Islet precursor cell (in vitro differentiated cells): ENCODE measurements around the gene RAB27A.
"Not testable (repeated sequence)": the region's sequence is repeated elsewhere in the genome, so short reads cannot be mapped to it uniquely, and the experiment has no call there.

Experiments
- DNase-seq: peaks from one replicate; pipeline ENCODE4 v3.0.0-alpha.2; 2018

RAB27A gene

DNA sequence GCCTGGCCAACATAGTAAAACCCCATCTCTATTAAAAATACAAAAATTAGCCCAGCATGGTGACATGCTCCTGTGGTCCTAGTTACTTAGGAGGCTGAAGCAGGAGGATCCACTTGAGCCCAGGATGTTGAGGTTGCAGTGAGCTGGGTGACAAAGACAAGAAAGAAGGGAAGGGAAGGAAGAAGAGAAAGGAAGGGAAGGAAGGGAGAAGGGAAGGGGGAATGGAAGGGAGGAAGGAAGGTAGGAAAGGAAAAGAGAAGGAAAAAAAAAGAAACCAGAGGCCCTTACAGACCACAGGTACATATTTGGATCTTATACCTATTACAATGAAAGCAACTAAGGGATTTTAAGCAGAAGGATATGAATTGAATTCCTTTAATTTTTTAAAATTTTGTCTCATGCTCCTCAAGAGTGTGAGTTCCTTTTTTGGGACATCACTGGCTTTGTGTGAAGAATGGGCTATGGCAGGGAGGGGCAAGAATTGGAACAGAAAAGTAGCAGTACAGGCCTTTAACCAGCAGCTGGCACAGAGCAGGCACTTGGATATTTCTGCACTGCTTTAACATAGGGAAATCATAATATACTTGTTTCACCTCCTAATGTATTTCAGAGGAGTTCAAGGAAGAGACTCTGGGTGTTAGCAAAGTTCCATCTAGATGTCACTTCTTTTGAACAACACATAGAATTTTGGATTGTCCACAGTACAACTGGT lies 7.9 kb downstream of the RAB27A start:
- DNase-seq, result no peak

- DNase-seq, result not testable (repeated sequence)
These were observed 9.0 kb downstream of the RAB27A start for GRCh38 chr15:55280589-55280988.

DNA sequence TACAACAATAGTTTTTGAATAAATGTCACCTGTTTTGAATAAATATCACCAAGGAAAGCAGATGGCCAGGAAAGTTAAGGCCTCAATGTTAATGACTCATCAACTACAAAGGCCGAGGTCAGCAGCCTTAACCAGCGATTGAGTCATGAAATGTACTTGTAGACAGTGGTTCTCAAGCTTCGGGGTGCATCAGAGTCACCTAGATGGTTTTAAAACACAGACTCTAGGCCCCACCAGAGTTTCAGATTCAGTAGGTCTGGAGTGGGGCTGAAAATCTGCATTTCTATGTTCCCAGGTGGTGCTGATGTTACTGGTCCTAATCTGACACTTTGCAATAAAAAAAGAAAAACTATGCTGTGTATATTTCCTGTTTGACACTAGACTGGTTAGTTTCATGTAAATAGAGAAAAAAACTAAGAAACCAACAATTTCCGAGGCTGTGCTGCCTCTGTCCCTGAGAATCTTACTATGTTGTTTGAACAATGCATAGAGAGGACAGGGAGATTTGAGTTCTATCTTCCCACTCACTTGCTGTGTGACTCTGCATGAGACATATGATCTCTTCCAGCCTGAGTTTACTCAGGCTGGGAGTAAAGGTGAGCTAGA lies 9.8 kb downstream of the RAB27A start:
- DNase-seq, result peak; percentile 67

DNA sequence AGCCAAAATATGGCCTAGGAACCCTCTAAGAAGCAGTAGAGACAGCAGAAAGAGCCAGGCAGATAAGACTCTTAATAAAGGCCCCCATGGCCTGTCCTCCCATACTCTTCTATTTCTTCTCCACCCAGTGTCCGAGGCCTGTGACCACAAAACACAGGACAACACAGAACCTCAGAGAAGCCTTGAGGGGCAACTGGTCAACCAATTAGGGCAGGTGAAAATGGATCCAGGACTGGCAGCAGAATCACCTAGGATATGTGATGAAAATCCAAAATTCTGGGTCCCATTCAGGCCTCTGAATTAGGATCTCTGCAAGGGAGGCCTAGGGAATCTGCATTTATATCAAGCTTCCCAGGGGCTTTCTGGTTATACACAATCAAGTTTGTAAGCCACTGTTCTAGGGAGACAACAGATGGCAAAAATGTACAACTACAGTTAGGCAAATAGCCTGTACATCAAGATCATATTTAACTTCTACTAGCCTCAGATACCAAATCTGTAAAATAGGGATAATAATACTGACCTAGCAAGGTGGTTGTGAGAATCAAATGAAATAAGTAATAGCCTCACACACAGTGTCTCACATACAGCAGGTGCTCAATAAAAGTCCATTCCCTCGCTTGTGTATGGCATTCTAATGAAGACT lies 10.4 kb downstream of the RAB27A start:
- DNase-seq, result no peak

- DNase-seq, result no peak
These were observed 11.9 kb downstream of the RAB27A start for GRCh38 chr15:55277715-55278114.

DNA sequence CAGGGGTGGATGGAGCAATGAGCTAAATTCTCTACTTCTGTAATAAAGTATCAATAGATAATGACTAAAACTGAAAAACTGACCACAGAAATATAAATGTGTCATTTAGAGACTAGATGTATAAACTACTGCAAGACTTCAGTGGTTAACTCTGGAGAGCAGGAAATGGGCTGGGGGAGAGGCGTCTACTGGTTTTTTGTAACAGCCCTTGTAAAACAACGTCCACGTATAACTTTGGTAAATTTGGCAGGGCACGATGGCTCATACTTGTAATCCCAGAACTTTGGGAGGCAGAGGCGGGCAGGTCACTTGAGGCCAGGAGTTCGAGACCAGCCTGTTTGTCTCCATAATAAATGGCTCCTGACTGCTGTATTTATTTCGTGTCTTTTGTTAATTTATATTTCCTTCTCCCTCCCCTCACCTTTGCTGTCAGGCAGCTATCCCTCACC lies 12.5 kb downstream of the RAB27A start:
- DNase-seq, result no peak

DNA sequence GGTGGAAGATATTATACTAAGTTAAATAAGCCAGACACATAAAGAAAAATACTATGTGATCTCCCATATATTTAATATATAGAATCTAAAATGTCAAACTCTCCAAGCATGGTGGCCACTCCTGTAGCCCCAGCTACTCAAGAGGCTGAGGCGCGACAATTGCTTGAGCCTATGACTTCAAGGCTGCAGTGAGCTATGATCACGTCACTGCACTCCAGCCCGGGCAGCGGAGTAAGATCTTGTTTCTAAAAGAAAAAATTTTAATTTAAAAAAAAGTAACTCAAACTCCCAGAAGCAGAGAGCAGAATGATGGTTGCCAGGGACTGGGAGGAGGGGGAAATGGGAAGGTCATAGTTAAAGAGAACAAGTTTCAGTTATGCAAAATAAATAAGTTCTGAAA lies 13.3 kb downstream of the RAB27A start:
- DNase-seq, result no peak

DNA sequence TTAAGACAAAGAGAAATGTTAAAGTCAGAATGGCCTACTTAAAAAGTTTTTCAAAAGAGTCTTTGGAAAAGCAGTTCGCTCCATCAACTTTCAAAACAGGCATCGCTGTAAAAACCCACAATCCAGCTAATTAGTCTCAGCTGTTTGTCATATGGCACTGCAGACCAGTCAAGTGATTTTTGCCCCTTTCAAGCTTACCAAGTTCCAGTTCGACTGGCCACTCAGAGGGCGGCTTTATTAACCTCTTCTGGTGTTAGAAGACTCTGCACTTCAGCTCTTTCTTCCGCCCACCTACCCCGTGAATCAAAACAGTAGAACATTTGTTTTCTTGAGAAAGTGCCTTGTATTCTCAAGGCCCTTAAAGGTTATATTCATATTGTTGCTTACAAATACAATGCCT lies 19.3 kb downstream of the RAB27A start:
- no peak for DNase-seq

GRCh38 chr15:55268176-55268695 lies 21.4 kb downstream of the RAB27A start:
- no peak for DNase-seq

DNA sequence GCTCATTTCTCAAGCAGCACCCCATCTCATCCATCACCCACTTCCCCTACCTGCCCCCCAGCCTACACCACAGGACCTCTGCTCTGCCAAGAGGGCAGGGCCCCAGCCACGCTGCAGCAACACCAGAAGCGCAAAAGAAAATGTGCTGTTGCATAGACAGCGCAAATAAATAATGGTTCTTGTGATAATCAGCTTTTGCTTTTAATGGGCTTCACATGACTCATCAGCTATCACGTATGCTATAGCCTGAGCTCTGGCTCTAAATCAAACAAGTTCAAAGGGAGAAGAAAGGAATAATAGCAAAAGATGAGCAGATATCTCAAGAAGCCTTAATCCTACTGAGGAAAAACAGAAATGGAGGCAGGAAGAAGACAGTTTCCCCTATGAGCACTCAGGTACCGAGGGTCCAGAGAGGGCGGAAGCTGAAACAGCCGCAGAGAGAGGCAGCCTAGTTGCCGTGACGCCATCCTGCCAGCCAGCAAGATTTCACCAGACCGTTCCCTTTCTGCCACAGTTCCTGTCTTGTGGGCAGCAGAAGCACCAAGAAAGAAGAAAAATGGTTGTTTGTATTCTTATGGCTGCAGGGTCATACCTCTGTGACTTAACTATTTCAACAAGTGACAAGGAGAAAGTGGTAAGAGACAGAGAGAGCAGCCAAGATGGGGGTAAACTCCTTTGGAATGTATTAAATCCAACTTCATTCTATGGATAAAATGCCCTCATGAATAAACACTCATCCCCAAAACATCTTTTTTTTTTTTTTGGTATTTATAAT lies 22.0 kb downstream of the RAB27A start:
- no peak for DNase-seq

GRCh38 chr15:55266547-55266946 lies 23.1 kb downstream of the RAB27A start:
- DNase-seq, result no peak

DNA sequence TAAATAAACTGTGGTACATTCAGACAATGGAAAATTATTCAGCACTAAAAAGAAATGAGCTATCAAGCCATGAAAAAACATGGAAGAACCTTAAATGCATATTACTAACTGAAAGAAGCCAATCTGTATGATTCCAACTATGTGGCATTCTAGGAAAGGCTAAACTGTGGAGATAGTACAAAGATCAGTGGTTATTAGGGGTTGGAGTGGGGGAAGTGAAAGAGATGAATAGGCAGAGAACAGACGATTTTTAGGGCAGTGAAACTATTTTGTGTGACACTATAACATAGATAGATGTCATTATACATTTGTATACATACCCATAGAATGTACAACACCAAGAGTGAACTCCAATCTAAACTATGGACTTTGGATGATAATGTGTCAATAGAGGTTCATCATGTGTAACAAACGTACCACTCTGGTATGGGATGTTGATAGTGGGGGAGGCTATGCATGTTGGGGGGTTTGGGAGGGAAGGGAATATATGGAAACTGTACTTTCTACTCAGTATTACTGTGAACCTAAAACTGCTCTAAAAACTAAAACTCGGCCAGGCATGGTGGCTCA lies 29.0 kb downstream of the RAB27A start:
- no peak for DNase-seq

DNA sequence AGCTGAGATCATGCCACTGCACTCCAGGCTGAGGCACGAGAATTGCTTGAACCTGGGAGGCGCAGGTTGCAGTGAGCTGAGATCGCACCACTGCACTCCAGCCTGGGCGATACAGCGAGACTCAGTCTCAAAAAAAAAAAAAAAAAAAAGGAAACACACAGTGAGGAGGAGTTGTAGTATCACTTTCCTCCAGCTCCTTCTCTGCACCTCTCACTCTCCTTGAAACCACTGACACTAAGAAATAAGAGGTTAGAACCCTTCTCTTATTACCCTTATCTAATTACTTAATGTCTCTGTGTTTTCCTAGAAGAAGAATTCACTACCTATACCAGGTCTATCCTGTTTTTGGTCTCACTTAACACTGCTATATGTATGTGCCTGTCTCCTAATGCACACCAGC lies 31.7 kb downstream of the RAB27A start:
- no peak for DNase-seq

GRCh38 chr15:55257012-55257670 lies 32.5 kb downstream of the RAB27A start:
- DNase-seq, result no peak

- no peak for DNase-seq
These were observed 33.2 kb downstream of the RAB27A start for GRCh38 chr15:55256281-55257011.

DNA sequence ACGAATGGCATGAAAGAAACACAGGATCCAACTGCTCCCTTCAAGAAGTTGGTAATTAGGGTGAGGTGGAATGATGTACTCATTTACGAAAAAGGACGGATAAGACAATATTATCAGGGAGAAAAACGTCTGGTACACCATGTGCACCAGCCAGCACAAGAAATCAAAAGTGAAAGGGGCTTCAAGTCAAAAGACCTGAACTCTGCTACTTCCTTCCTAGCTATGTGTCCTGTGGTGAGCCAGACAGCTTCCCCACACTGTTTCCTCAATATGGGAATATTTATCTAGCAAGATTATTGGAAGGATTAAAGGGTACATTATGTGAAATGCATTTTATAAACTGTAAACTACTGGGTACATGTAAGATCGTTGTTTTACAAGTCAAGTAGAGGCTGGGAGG lies 33.9 kb downstream of the RAB27A start:
- no peak for DNase-seq

DNA sequence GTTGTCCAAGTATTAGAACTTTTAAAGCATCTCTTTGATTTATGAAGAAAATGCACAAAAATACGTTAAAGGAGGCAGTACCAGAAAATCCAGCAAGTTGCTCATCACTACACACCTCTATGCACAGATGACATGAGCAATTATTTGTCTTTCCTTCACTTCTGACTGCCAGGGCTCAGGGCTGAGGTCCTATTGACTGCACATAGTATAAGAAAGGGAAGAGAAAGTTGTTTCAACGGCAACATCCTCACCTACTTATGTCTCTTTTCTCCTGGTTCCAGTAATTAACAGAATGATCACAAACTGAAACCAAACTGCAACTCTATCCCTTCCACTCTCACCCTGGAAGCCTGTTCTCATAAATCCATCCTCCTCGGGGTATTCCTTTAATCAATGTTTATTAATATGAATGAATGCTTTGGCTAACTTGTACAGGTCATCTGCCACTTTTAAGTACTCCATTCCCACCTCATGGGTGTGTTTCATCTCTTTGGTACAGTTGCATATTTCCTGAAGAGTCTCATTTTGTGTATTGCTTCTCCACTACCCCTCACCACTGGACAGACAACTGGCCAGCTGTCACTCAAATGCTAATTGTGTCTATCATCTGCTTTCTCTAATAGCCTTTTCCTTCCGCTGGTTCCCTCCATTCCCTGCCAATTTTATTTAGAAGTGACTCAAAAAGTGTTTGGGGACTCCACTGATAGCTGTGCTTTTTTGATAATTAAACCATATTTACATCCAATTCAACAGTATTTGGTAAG lies 34.5 kb downstream of the RAB27A start:
- DNase-seq, result no peak

DNA sequence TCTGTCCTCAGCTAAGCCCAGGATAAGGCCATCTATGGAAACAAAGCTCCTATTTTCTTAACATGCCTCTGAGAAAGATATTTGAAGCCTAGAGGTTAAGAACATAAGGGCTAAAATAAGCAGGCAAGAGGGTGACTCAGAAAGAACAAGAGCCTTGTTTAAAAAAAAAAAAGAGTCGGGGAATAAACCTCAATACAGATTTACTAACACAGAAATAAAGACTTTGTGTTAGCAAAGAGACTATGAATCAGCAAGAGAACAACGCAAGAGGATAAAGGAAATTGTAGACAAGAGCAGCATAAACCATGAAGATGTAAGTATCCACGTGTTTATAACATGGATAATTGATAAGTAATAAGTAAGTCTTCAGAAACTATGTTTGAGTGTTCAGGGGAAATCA lies 36.0 kb downstream of the RAB27A start:
- DNase-seq, result no peak

DNA sequence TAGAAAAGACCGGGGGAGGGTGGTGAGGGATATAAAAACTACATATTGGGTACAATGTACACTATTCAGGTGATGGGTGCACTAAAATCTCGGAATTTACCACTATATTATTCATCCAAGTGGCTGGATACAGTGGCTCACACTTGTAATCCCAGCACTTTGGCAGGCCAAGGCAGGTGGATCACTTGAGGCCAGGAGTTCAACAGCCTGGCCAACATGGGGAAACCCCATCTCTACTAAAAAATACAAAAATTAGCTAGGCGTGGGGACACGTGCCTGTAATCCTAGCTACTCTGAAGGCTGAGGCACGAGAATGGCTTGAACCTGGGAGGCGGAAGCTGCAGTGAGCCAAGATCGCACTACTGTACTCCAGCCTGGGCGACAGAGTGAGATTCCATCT lies 37.4 kb downstream of the RAB27A start:
- not testable (repeated sequence) for DNase-seq

DNA sequence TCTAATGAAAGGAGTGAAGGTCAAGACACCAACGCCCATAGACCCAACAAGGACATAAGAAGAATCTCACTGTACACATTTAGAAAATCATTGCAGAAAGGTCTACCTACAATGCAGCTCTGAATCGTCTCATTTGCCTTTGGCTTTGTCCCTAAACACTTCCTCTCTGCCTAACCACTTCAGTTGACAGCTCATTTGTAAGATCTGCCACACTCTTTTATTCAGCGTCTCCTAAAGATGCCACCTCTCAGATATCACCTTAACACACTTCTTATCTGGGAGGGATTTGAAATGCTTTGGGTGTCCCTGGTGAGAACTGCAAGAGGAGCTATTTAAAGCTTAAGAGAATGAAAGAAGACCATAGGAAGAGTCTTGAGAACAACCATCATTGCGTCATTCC lies 38.7 kb downstream of the RAB27A start:
- DNase-seq, result no peak

DNA sequence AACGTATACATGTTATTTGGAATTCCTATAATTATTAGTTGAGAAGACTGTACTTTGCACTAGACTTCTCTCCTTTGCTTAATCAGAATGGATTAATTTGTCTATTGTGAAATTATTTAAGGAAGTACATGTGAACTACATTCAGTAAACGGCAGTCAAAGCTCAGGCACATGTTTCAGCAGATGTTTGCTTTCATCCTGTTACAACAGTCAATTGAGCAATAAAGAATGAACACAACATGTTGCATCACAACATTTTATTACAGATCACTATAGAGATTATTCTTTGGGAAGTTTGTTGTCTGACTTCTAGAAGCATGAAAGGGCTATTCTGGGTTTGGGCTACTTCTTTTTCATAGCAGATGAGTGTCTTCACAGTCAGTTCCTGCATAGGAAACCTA lies 39.2 kb downstream of the RAB27A start:
- DNase-seq, result no peak
